Caco-2 (cell line): ENCODE results near the gene SLC36A3. TPM values are rescaled to one million over a fixed set of nuclear protein-coding genes. Genes with fewer than 3 reads are reported as not detected.

Experiments
- BruUV-seq: library from RNA; stranded (reverse); fragments of 400-500 nt; replicated peaks from 2 replicates; lab custom pipeline; 2021; lab: Mats Ljungman, UMichigan
- CTCF ChIA-PET: fragments of 300-600 bp; sonication (Branson Sonifier 250); formaldehyde crosslinking; loops from one replicate; lab custom pipeline; 2022; ENCODE audit warnings: antibody characterized with exemption; lab: Charles Lee
- POLR2A ChIA-PET: fragments of 300-600 bp; sonication (Branson Sonifier 250); formaldehyde crosslinking; loops from one replicate; lab custom pipeline; 2022; ENCODE audit warnings: antibody characterized with exemption; lab: Charles Lee
- DNase-seq, 2 experiments: peaks; one replicate each; pipeline versions ENCODE4 v3.0.0 to v3.0.0-alpha.2; 2020 to 2022
- H3K27me3 ChIP-seq: replicated peaks from 2 replicates; pipeline ENCODE4 v1.6.0; 2011; ENCODE audit warnings: low read length; ENCODE audit not compliant: control insufficient read depth, insufficient read depth
- H3K36me3 ChIP-seq: 2 replicates; pipeline ENCODE4 v1.5.1; 2011; ENCODE audit warnings: low read length; ENCODE audit not compliant: control insufficient read depth, insufficient read depth
- H3K4me1 ChIP-seq: fragments of 250-450 bp; sonication (Bioruptor Pico); 2 replicates; pipeline ENCODE4 v1.5.1; 2020; ENCODE audit warnings: mild to moderate bottlenecking
- H3K4me3 ChIP-seq: 2 replicates; pipeline ENCODE4 v1.5.1; 2011; ENCODE audit warnings: low read depth, mild to moderate bottlenecking, control low read depth, low read length
- H3K9me3 ChIP-seq: fragments of 250-450 bp; sonication (Bioruptor Pico); 2 replicates; pipeline ENCODE4 v1.5.1; 2020; ENCODE audit warnings: mild to moderate bottlenecking, moderate library complexity
- H3K27ac Mint-ChIP-seq: one replicate; pipeline ENCODE4 v1.8.0; 2022; ENCODE audit warnings: mixed read lengths; ENCODE audit not compliant: unreplicated experiment
- H3K27me3 Mint-ChIP-seq: one replicate; pipeline ENCODE4 v1.8.0; 2022; ENCODE audit warnings: mixed read lengths; ENCODE audit not compliant: insufficient read depth, unreplicated experiment
- H3K36me3 Mint-ChIP-seq: one replicate; pipeline ENCODE4 v1.8.0; 2022; ENCODE audit warnings: mild to moderate bottlenecking, mixed read lengths; ENCODE audit not compliant: insufficient read depth, unreplicated experiment
- H3K4me1 Mint-ChIP-seq: one replicate; pipeline ENCODE4 v1.8.0; 2022; ENCODE audit warnings: low read depth, mixed read lengths; ENCODE audit not compliant: unreplicated experiment
- H3K4me3 Mint-ChIP-seq: one replicate; pipeline ENCODE4 v1.8.0; 2022; ENCODE audit warnings: mild to moderate bottlenecking, moderate library complexity, mixed read lengths; ENCODE audit not compliant: unreplicated experiment
- H3K9me3 Mint-ChIP-seq: one replicate; pipeline ENCODE4 v1.8.0; 2022; ENCODE audit warnings: mixed read lengths; ENCODE audit not compliant: unreplicated experiment
- intact Hi-C: fragments of 100-400 bp; cut with micrococcal nuclease; formaldehyde crosslinking; loops from one replicate; pipeline ENCODE4 v1.10.0; 2022; ENCODE audit not compliant: unreplicated experiment
- total RNA-seq: library from RNA; stranded (reverse); gene quantifications from 2 replicates; pipeline ENCODE4 v1.2.3, GENCODE V29; 2022
- TF ChIP-seq, protein P1 (sequence below), 2 experiments: fragments of 200-600 bp in 1 of 2; IDR thresholded peaks; 1 replicate in 1 of 2; 2 replicates in 1 of 2; pipeline versions ENCODE4 v1.5.1 to v1.8.0; 2011 to 2022; ENCODE audit warnings: antibody characterized with exemption in 1 of 2, control low read depth in 1 of 2, inconsistent platforms in 1 of 2, low read depth in 1 of 2, low read length in 1 of 2, mild to moderate bottlenecking in 1 of 2, moderate library complexity in 1 of 2; ENCODE audit not compliant: insufficient read depth in 1 of 2, severe bottlenecking in 1 of 2, unreplicated experiment in 1 of 2

SLC36A3 gene
- total RNA-seq, 1 experiment from 2014 or later = not detected

GRCh38 chr5:151251621-151252020 is 51.9 kb downstream of the SLC36A3 start:
- no peak for DNase-seq
- POLR2A ChIA-PET = no interaction called here
- Mint-ChIP-seq H3K36me3 (peaks cover 11% of the 10 kb centered on the region), H3K4me1 (peaks cover 23% of the 10 kb centered on the region), H3K27ac (no peak overlapping the region), H3K27me3 (no peaks in the 10 kb centered on the region), H3K4me3 (peak overlapping the region; percentile 76), H3K9me3 (no peaks in the 10 kb centered on the region)
- Histone ChIP-seq H3K4me1 (peaks cover 16% of the 10 kb centered on the region), H3K4me3 (no peak overlapping the region), H3K9me3 (no peaks in the 10 kb centered on the region), H3K27me3 (no peaks in the 10 kb centered on the region), H3K36me3 (no peaks in the 10 kb centered on the region)
- CTCF ChIA-PET = no interaction called here
- intact Hi-C loops = loop anchor here (5.0 kb wide), 2 partner anchors 66 to 521 kb away; partner anchors contain the start of gene G3BP1
- no TSS peak for BruUV-seq
- TF ChIP-seq, protein P1, sequence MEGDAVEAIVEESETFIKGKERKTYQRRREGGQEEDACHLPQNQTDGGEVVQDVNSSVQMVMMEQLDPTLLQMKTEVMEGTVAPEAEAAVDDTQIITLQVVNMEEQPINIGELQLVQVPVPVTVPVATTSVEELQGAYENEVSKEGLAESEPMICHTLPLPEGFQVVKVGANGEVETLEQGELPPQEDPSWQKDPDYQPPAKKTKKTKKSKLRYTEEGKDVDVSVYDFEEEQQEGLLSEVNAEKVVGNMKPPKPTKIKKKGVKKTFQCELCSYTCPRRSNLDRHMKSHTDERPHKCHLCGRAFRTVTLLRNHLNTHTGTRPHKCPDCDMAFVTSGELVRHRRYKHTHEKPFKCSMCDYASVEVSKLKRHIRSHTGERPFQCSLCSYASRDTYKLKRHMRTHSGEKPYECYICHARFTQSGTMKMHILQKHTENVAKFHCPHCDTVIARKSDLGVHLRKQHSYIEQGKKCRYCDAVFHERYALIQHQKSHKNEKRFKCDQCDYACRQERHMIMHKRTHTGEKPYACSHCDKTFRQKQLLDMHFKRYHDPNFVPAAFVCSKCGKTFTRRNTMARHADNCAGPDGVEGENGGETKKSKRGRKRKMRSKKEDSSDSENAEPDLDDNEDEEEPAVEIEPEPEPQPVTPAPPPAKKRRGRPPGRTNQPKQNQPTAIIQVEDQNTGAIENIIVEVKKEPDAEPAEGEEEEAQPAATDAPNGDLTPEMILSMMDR (IDR thresholded peaks at IDR 0.05; ENCODE audit: insufficient read depth in 1 of 2, low read depth in 1 of 2, low read length in 1 of 2, severe bottlenecking in 1 of 2, unreplicated experiment in 1 of 2) = no peak

- Mint-ChIP-seq H3K27me3 (no peaks in the 10 kb centered on the region), H3K9me3 (no peaks in the 10 kb centered on the region), H3K4me3 (peak overlapping the region; percentile 76), H3K27ac (peak overlapping the region; percentile 54), H3K36me3 (peaks cover 11% of the 10 kb centered on the region), H3K4me1 (peaks cover 23% of the 10 kb centered on the region)
- no peaks in the 10 kb centered on the region for H3K36me3 ChIP-seq
- no TSS peak for BruUV-seq
- no peak overlapping the region for H3K4me3 ChIP-seq
- intact Hi-C loops = loop anchor here (5.0 kb wide), 2 partner anchors 66 to 521 kb away; partner anchors contain the start of gene G3BP1
- ChIA-PET POLR2A (no interaction called here), CTCF (no interaction called here)
- no peaks in the 10 kb centered on the region for H3K9me3 ChIP-seq
- TF ChIP-seq, protein P1 (IDR thresholded peaks at IDR 0.05; ENCODE audit: insufficient read depth in 1 of 2, low read depth in 1 of 2, low read length in 1 of 2, severe bottlenecking in 1 of 2, unreplicated experiment in 1 of 2) = no peak
- peak; percentile 63 to 79 for DNase-seq
- peaks cover 16% of the 10 kb centered on the region for H3K4me1 ChIP-seq
- H3K27me3 ChIP-seq = no peaks in the 10 kb centered on the region
Measured at GRCh38 chr5:151251001-151251551, 52.5 kb downstream of the SLC36A3 start.

GRCh38 chr5:151250346-151251000 is 53.1 kb downstream of the SLC36A3 start:
- Mint-ChIP-seq H3K27ac (peak overlapping the region; percentile 54), H3K4me3 (peak overlapping the region; percentile 76)
- intact Hi-C loops = loop anchor here (5.0 kb wide), 2 partner anchors 67 to 522 kb away; partner anchors contain the start of gene G3BP1

More at GRCh38 chr5:151250346-151251000, 53.1 kb downstream of the SLC36A3 start:
- ChIA-PET CTCF (no interaction called here), POLR2A (no interaction called here)
- Histone ChIP-seq H3K36me3 (no peaks in the 10 kb centered on the region), H3K9me3 (no peaks in the 10 kb centered on the region), H3K27me3 (no peaks in the 10 kb centered on the region), H3K4me1 (peaks cover 16% of the 10 kb centered on the region), H3K4me3 (no peak overlapping the region)
- peaks cover 11% of the 10 kb centered on the region for H3K36me3 Mint-ChIP-seq
- BruUV-seq = TSS peak; percentile 84
- TF ChIP-seq, protein P1 (IDR thresholded peaks at IDR 0.05; ENCODE audit: insufficient read depth in 1 of 2, low read depth in 1 of 2, low read length in 1 of 2, severe bottlenecking in 1 of 2, unreplicated experiment in 1 of 2) = no peak
- no peak for DNase-seq
- H3K9me3 Mint-ChIP-seq = no peaks in the 10 kb centered on the region
- no peaks in the 10 kb centered on the region for H3K27me3 Mint-ChIP-seq
- H3K4me1 Mint-ChIP-seq = peaks cover 23% of the 10 kb centered on the region
